HG03432 (cell line): ENCODE results near the gene NFXL1.

Source experiments
- ATAC-seq: cut with Tn5 transposase; IDR thresholded peaks from one replicate; pipeline ENCODE4 v1.9.1; 2021; ENCODE audit warnings: mild to moderate bottlenecking, moderate library complexity; ENCODE audit not compliant: unreplicated experiment

NFXL1 gene

DNA sequence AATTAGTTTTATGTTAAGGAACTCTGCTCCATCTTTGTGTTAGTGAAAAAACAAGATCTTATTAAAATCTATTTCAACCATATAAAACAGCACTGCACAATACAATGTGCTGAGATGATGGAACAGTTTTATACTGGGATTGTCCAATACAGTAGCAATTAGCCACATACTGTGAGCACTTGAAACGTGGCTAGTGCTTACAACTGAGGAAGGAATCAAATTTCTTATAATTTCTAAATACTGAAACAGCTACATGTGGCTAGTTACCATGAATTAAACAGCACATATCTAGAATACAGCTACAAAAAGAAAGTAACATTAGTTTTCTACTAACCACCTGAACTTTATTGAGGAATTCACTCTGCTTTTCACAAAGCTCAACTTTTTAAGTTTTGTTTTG lies 14.7 kb downstream of the NFXL1 start:
- no peak for ATAC-seq

DNA sequence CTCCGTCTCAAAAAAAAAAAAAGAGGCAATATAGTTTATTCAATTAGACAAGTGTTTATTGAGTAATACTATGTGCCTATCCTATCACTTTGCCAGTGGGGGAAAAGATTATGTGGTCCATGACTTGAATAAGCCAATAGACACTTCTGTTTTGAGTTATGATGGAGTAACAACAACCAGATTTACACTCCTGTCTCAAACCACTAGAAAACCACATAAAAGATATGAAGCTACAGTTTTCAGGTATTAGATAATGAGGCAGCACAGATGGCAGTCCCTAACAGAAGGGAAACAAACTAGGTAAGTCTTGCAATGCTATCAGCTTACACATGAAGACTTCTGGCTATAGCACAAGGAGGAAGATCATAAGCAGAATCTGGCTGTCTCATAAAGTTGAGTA lies 22.5 kb downstream of the NFXL1 start:
- no peak for ATAC-seq

DNA sequence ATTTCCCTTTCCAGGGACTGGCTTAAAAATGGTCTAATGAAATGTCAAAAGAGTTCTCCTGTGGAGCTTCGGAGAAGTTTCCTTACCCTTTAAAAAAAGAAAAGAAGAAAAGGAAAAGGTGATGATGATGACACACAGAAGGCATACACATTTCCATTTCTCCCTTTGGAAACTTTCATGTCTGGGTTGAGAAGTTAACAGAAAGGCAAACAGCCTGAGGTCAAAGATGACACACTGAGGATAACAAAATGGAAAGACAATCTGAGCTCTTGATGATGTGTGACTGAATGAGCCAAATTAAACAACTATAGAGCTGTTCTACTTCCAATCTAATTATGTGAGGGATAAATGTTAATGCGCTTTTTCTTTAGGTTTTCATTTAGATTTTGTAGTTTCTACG lies 32.2 kb downstream of the NFXL1 start:
- no peak for ATAC-seq

DNA sequence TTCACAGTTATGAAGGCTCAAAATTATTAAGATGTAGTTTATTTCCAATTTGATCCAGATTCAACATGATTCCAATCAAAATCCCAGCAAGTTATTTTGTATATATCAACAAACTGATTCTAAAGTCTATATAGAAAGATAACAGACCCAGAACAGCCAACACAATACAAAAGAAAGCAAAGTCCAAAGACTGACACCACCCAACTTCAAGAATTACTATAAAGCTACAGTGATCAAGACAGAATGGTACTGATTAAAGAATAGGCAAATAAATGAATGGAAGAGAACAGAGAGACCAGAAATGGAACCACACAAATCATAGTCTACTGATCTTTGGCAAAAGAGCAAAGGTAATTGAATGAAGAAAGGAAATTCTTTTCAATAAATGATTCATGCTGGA lies 34.9 kb downstream of the NFXL1 start:
- ATAC-seq = no peak

DNA sequence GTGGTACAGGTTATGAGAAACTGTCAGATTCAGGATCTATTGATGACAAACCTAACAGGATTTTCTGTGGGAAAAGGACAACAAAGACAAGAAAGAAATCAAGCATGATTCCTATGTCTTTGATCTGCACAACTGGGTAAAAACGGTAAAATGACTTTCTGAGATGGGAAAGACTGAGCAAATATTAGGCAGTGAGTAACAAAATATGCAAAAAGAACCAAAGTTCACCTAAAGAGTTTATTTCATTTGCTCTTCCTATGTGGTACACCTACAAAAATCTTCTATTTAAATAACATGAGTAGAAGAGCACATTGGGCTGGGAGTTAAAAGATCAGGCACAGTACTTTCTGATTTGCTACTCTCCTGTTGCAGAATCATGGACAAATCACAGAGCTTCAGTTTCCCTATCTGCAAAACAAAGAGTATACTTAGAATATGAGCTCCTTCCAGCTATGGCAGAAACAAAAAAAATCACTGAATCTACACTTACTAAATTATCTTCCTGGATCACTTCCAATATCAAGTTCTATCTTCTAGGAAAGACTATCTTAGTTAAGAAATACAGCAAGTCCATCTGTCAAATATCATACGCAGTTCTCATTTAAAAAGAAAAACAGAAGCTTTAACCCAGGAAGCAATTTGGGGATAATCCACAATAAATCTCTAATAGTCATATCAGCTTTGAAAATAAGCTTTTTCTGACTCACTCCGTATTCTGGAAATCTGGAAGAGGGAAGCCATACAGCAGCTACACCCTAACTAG lies 37.4 kb downstream of the NFXL1 start:
- ATAC-seq = no peak

DNA sequence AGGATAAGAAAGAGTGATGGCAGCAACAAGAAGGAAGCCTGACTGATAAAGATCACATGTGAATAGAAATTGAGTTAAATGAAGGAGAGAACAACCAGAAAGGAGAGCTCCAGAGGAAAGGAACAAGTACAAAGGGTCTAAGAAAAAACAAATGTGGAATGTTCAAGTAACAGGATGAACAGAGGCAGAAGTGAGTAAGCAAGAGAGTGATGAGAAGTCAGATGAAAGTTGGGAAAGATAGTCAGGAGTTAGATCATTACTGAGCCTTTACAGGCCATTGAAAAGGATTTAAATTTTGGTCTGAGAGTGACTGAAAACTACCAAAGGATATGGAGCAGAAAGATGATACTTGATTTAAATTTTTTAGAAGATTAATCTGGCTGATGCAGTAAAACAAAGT lies 38.1 kb downstream of the NFXL1 start:
- ATAC-seq = no peak

DNA sequence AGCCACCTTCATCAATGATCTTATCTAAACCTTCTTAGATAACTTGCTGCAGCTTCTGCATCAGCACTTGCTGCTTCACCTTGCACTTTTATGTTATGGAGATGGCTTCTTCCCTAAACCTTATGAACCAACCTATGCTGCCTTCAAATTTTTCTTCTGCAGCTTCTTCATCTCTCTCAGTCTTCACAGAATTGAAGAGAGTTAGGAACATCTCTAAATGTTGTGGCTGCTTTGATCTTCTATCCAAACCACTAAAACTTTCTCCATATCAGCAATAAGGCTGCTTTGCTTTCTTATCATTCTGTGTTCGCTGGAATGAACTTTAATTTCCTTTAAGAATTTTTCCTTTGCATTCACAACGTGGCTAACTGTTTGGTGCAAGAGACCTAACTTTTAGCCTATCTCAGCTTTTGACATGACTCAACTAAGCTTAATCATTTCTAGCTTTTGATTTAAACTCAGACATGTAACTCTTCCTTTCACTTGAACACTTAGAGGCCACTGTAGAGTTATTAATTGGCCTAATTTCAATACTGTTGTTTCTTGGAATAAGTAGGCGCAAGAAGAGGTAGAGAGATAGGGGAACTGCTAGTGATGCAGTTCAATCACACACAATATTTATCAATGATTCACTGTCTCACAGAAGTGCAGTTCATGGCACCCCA lies 40.4 kb downstream of the NFXL1 start:
- ATAC-seq = no peak

DNA sequence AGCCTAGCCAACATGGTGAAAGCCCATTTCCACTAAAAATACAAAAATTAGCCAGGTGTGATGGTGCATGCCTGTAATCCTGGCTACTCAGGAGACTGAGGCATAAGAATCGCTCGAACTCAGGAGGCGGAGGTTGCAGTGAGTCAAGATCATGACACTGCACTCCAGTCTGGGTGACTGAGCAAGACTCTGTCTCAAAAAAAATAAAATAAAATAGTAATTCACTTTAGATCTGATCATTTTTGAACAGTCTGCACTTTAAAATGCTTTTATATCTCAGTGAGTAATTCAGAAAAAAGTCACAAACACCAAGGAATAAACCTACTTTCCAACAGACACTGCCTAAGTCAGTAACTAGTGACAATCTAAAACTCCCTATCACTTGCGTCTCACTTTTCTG lies 50.9 kb downstream of the NFXL1 start:
- ATAC-seq = no peak

DNA sequence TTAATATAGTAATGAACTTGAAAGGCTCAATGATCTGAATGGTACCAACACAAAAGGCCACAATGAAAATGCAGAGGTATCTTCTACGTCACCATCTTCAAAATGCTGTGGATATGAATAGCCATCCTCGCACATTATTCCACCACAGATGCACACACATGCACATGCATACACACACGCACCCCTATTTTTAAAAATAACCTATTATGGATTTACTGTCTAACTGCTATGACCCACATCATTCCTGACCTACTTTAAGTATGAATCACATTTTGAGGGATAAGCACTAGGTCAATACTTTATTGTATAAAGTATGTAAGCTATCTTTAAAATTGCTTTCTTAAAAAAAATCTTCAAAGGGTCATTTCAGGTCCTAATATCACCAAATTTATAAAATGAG lies 52.1 kb downstream of the NFXL1 start:
- ATAC-seq = no peak

DNA sequence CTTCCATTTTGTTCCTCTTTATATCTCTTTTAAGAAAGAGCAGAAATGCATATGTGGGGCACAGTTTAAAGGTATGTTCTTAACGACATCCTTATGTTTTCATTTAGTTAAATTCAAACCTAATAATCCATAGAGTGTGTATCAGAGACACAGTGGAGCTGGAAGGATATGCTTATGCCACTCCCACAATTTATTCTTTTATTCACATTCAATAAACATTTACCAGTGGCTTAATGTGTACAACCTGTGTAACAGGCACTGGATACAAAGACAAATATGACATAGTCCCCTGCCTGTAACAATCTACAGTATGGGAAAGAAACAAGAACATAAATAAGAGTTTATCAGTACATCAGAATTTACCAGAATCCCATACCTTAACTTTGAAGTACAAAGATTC lies 54.1 kb downstream of the NFXL1 start:
- ATAC-seq = no peak

DNA sequence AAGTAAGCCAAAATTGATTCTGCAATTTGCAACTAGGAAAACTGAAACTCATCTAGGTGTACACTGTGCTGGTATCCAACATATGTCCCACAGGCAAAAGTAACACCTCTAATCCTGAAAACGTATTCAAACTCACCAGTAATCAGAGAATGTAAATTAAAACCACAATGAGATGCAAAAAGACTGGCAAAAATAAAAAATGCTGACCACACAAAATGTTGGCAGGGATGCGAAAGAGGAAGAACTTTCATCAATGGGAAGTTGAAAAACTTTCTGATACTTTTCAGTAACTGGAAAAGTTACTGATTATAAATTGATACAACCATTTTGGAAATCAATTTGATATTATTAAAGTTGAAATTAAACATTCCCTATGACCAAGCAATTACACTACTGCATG lies 56.4 kb downstream of the NFXL1 start:
- ATAC-seq = no peak

DNA sequence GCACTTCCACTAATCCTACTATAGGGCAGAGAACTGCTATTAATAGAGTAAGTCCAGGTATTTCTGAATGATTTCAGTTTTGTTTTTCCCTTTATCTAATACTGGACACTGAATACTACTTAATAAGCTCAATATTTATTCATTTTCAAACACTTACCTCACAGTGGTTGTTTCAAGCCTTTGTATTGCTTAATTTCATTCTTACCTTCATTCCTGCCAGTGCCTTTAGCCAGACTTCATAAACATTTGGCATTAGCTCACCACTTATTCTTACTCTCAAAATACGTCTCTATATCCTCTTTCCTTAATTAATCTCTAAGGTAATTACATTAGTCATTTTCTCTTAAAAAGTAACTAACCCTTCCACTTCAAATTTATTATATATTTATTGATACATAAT lies 57.7 kb downstream of the NFXL1 start:
- ATAC-seq = no peak

DNA sequence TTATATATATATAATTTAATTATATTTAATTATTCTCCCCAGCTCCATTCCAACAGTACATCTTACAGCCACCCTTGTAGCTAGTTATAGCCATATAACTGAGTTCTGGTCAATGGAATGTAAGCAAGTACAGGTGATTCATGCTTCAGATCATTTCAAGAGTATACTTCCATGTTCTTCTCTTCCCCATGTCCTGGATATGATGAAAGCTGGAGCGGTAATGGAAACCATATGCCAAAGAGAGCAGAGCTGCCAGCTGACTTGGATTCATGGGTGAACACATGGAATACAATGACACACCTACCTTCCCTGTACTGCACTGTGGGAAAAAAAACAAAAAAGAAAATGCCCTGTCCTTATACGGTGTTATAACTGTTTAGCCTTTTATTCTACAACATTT lies 59.0 kb downstream of the NFXL1 start:
- ATAC-seq = no peak

DNA sequence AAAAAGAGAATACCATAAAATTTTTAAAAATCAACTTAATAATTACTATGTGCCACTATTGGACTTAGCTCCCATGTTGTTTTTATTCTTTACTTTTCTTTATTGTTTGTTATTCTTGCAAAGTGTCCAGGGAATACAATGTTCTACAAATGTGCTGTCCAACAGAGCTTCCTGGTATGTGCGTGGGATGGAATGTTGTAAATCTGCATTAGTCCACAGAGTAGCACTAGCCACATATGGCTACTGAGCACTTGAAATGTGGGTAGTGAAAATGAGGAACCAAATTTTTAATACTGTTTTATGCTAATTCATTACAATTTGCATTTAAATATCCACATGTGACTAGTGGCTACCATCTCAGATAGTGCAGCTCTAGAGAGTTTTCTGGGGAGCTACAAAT lies 62.2 kb downstream of the NFXL1 start:
- ATAC-seq = no peak

DNA sequence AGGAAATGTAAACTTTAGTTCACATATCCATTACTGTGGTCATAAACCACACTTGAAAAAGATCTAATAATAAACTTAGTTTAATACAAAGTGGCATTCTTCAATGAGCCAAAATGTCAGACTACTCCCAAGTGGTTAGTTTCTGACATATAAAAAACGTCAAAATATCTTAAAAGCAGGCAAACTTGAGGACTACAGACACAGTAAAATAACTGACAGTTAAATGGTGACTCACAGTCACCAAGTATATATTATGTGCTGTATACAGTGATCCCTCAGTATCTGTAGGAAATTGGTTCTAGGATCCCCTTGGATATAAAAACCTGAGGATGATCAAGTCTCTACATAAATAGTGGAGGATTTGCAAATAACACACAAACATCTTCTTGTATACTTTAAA lies 64.9 kb downstream of the NFXL1 start:
- ATAC-seq = no peak

DNA sequence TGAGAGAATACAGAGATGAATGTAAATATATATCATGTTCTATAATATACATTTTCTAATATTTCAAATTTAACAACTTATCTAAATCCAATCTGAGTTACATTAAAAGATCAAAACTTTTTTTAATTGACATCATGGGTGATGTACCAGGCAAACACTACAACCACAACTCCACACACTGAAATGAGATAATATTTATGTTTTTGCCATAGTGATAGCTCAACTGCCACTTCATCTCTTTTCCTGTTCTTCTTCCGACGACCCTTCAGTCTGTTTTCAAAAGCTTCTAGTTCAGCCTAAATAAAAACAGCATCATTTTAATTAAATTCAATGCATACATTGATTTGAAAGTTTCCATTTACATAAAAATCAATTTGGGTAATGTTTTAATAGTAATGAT lies 66.3 kb downstream of the NFXL1 start:
- no peak for ATAC-seq

DNA sequence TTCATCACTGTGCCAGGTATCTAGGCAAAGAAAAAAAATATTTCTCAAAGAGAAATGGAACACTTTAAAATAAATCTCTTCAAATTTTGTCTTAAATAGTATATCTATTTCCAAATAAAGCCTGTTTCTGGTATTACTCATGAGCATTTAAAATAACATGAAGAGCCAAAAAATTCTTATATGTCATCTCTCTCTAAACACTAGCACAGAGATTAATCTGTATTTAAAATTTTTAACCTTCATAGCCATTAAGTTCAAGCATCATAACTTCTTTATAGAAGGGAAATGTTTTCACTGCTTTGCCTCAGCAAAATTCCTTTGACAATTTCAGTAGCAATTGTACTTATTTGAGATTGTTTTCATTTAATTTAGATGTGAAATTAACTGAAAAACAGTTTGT lies 71.4 kb downstream of the NFXL1 start:
- ATAC-seq = no peak

DNA sequence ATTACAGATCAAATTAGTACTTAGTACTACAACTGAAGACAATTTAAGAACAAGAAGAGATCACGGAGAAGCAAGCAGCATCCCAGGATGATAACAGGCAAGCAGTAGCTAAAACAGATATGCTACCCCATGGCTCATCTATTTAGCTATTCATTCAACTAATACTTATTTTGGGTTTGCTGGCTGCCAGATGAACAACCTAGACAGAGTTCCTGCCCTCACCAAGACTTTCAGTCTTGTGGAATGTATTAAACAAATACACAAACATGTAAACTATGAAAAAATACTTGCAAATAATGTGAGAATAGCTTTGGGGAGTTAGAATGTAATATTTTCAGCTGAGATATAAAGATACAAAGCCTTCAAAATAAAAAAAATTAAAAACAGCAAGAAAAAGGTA lies 74.1 kb downstream of the NFXL1 start:
- ATAC-seq = no peak

DNA sequence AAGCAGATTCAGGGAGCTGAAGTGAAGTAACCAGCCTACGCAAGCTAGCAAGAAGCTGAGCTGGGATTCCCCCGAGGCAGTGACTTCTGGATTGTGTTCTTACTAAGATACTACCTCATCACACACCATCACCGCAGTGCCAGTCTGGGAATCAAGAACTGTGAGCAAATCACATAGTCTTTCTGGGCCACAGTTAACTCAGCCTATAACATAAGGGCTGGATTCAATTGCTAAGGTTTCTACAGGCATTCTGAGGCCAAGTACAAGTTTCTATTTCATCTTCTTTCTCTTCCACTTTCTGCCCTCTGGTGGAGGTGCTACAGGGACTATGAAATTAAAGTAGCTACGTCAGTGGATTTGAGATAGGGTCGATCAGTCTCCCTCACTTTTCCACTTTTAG lies 75.1 kb downstream of the NFXL1 start:
- ATAC-seq = peak; percentile 50

DNA sequence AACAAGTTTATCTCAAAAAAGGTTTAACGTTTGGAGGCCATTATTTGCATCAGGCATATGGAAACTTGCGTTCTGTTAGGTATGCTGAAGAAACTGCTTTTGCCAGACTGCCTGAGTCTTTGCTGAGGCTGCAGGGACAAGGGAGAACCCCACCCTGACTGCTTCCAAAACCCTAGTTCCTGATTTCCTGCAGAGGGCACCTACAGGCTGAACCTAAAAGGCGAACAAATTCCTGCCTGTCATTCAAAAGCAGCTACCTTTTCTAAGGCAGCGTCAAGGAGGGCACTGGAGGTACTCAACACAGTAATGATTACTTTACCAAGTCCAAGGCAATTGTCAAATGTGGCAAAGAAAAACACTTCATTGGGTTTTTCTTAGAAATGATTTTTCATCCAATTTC lies 75.9 kb downstream of the NFXL1 start:
- ATAC-seq = no peak

DNA sequence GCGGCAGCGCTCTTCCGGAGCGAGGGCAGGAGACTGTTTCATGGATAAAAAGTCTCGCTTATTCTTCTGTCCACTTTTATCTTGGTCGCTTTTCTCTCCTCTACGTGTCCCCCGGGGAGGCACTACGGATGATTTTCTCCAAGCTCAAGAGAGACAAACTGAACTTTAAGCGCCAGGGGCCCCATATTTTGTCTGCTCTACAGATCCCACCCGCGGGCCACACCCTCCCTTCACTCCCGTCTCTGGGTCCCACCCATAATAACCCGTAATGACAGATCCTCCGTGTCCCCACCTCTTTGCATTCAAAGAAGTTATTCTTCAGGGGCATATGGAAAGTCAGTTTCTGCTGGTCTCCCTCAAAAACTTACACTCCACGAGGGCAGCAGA lies 76.5 kb downstream of the NFXL1 start, which contains the start of gene CORIN:
Gene CORIN (minus strand): TSS at position 160 of the 387 bp plus-strand sequence. CDS start 118 bp downstream, at position 42.
- ATAC-seq = no peak

DNA sequence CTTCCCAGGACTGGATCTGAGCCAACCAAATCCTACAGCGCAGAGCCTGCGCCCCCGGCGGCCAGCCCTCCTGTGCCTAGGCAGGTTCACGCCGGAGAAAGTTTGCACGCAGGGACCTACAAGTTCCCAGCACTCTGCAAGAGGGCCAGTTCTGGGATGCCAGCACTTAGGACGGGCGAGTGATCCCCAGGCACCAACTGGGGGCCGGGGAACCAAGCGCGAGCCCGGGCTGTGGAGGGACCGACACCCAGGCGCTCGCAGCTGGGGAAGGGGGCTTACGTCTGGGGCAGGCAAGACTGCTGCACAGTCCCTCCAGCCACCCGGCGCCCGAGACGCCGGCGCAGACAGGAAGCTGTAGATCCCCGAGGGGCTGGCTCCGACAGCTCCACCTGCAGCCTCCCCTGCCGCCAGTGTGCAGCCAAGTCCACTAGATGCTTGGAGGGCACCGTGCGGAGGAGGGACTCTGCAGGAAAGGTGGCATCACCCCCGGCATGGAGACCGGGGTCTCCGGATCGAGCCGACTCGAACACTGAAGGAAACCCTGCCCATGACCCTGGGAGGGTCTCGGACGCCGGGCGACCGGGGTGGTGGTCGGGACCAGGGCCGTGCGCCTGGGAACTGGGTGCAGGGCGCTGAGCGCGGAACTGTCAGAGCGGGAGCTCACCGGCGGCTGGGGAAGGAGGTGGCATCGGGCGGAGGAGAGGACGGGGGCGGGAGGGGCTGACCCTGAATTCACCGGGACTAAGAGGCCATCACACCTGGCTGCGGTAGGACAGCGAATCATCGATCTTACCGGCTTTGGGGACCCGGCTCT lies 77.1 kb downstream of the NFXL1 start:
- peak; percentile 71 for ATAC-seq
